Large intestine (tissue), 3 donors: Measurements from ENCODE around the gene PITHD1. TPM values are rescaled to one million over a fixed set of nuclear protein-coding genes. Genes with fewer than 3 reads are reported as not detected.
"Not testable (repeated sequence)": the region's sequence is repeated elsewhere in the genome, so short reads cannot be mapped to it uniquely, and the experiment has no call there.

Experiments
- DNase-seq, 2 donors: peaks; one replicate each; pipeline versions ENCODE4 v3.0.0 to v3.0.0-alpha.2; 2013
- H3K27ac ChIP-seq: one replicate; pipeline ENCODE4 v1.5.1; 2013; ENCODE audit warnings: low read length
- H3K27me3 ChIP-seq: 2 replicates; pipeline ENCODE4 v1.6.1; 2013; ENCODE audit warnings: low read length; ENCODE audit not compliant: control insufficient read depth, insufficient read depth
- H3K36me3 ChIP-seq: 2 replicates; pipeline ENCODE4 v1.6.1; 2013; ENCODE audit warnings: low read length; ENCODE audit not compliant: control insufficient read depth, insufficient read depth
- H3K4me1 ChIP-seq: one replicate; pipeline ENCODE4 v1.6.1; 2013; ENCODE audit warnings: low read length; ENCODE audit not compliant: control insufficient read depth, insufficient read depth
- H3K4me3 ChIP-seq: one replicate; pipeline ENCODE4 v1.5.1; 2013; ENCODE audit warnings: low read length
- H3K9me3 ChIP-seq: one replicate; pipeline ENCODE4 v1.6.1; 2013; ENCODE audit warnings: mild to moderate bottlenecking, low read depth, low read length, moderate library complexity; ENCODE audit not compliant: control insufficient read depth
- WGBS: methylation state at CpG from one replicate; pipeline ENCODE4 v1.1.5; 2013; ENCODE audit warnings: low lambda C conversion rate; ENCODE audit not compliant: insufficient coverage; 5-methylcytosine and 5-hydroxymethylcytosine counted together
- polyA plus RNA-seq: library from polyadenylated mRNA; unstranded; fragments of 120-200 nt; gene quantifications from one replicate; pipeline ENCODE4 v1.2.1, GENCODE V29; 2013

Gene PITHD1
- polyA plus RNA-seq, 1 donor, result 61.8 TPM

DNA sequence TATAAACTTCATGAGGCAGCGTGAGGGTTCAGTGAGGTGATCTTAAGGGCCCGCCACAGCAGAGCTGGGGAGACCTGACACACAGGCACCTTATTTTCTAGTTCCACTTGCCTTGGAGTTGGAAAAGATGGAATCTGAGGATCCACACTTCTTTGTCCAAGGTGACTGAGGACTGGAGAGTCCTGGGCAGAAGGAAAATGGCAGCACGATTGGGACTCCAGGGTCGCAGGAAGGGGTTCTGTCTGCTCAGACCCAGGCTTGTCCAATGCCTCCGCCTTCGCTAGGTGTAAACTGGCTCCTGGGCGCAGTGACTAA lies 21.0 kb downstream of the PITHD1 start:
- H3K36me3 ChIP-seq, result peaks cover 58% of the 10 kb centered on the region
- DNase-seq, result no peak
- H3K4me1 ChIP-seq, result peaks cover 54% of the 10 kb centered on the region
- WGBS, result 83% methylated on average over 1 of the region's 7 CpGs
- peak overlapping the region; percentile 100 for H3K27ac ChIP-seq
- H3K4me3 ChIP-seq, result peak overlapping the region; percentile 98
- H3K9me3 ChIP-seq, result no peaks in the 10 kb centered on the region
- no peaks in the 10 kb centered on the region for H3K27me3 ChIP-seq

DNA sequence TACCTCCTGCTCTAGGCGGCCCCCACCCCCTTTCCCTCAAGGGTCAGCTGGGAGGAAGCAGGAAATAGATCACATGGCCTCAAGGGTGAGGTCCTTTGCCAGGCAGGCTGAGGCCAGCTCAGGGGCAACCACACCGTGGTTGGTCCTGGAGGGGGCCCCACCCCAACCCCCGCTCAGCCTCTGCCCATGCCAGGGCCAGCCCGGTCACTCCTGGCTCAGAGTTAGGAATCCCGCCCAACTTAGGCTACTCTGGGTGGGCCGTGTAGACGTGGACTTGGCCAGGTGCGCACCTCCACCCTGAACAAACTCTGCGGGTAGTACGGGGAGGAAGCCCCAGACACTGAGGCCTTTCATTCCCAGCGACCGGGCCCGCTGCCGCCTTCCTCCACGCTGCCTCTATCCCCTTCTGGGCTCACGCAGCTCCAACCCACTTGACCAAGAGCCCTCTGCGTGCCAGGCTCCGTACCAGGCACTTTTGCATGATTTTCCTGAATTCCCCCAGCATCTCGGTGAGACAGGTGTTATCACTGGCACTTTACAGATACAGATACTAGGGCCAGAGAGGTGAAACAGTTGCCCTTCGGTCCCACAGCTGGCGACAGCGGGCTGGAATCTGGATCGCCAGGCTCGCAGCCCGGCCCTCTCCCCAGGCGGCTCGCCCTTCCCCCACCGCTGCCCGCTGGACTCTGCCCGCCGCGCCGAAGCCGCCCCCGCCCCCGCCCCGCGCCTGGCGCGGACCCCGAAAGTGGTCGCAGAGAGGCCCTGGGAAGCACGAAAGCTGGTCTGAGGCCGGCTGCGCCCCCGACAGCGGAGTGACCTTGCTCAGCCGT lies 21.6 kb downstream of the PITHD1 start:
- WGBS, result no CpG with 5 or more reads among the region's 48 CpGs
- H3K27ac ChIP-seq, result peak overlapping the region; percentile 100
- peak; percentile 94 to 97 for DNase-seq
- H3K4me1 ChIP-seq, result peaks cover 48% of the 10 kb centered on the region
- peaks cover 56% of the 10 kb centered on the region for H3K36me3 ChIP-seq
- peak overlapping the region; percentile 98 for H3K4me3 ChIP-seq
- no peaks in the 10 kb centered on the region for H3K9me3 ChIP-seq
- no peaks in the 10 kb centered on the region for H3K27me3 ChIP-seq

DNA sequence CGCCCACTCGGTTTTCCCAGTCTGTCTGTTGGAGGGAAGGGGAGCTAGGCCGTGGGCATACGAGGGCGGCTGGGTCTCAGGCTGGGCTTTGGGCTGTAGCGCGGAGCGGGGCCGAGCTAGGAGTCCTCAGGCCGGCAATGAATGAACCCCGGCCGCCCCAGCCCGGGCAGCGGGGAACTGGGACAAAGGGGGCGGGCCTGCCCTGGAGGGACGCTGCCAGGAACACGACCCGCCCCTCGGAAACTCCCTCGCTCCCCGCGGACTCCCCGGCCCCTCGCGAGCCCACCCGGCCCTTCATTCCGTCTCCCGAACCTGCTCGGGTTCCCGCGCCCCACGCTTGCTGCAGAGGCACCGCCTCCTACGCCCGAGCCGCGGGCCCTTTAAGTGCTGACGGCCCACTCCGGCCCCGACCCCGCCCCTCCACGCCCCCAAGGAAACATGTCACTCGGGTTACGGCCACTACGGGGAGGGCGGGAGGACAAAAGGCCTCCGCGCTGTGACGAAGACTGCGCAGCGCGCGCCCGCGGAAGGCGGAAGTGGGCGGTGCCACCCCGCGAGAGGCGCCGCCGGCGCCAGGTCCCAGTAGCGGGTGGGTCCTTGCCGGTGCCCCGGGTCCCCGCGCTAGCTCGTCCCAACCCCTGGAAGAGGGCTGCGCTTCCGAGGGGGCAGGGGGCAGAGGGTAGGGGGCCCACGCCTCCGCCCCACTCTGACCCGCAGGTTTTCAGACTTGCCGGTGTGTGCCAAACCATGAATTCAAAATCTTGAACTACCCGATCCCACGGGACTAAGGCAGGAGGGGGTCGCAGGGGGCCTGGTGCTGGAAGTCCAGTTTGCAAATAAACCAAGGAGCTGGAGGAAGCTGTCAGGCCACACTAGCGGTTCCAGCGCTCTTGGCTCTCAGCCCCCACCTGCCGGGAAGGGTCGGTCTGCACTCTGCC lies 22.5 kb downstream of the PITHD1 start, which contains the start of gene GALE:
Gene GALE, minus strand, starts transcription at position 355 of the 938 bp plus-strand sequence. CDS start 1,747 bp downstream, outside the sequence.
- Histone ChIP-seq H3K27ac (peak within 1 kb of the TSS; percentile 100), H3K4me3 (peak within 1 kb of the TSS; percentile 98), H3K4me1 (peaks cover 49% of the 10 kb centered on the region), H3K27me3 (no peaks in the 10 kb centered on the region), H3K9me3 (no peaks in the 10 kb centered on the region), H3K36me3 (peaks cover 58% of the 10 kb centered on the region)
- peak; percentile 99 for DNase-seq
- WGBS, result no CpG with 5 or more reads among the region's 82 CpGs

DNA sequence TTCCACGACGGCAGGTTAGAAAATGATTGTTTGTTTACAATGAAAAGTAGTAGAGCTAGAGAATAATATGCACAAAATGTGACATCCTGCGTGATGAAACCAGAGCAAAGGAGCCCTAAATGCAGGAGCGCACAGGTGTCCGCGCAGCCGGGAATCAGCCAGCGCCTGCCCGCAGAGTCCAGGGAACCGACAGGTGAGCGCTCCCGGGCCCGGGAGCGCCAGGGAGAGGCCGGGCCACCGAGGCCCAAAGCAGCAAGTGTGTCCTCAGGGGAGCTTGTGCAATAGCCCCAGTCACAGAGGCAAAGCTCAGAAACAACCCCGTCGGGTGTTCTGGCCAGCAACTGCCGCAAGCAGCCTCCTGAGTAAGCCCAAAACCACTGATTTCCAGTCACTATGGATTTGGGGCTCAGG lies 23.1 kb downstream of the PITHD1 start:
- Histone ChIP-seq H3K4me1 (peaks cover 48% of the 10 kb centered on the region), H3K9me3 (no peaks in the 10 kb centered on the region), H3K4me3 (peak overlapping the region; percentile 89), H3K36me3 (peaks cover 54% of the 10 kb centered on the region), H3K27ac (peak overlapping the region; percentile 100), H3K27me3 (no peaks in the 10 kb centered on the region)
- no CpG with 5 or more reads among the region's 19 CpGs for WGBS
- DNase-seq, result peak; percentile 45 to 70

DNA sequence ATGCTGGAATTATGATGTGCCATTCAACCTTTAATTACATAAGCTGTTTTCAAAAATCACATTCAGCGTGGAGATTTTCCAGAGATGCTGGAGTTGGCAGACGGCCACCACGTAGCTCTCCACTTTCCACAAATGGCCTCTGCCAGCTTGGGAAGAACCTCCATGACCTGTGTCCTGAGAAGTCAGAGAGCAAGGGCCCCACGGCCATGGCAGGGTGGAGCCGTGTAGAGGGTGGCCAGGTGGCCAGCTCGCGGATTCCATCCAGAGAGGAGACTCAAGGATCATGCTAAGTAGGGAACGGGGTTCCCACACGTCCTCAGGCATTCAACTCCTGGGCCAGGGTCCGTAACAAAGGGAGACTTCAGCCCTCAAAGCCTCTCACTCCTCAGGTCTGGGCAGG lies 23.7 kb downstream of the PITHD1 start:
- no peak for DNase-seq
- no peaks in the 10 kb centered on the region for H3K9me3 ChIP-seq
- H3K27me3 ChIP-seq, result no peaks in the 10 kb centered on the region
- peak overlapping the region; percentile 89 for H3K4me3 ChIP-seq
- WGBS, result no CpG with 5 or more reads among the region's 10 CpGs
- H3K4me1 ChIP-seq, result peaks cover 45% of the 10 kb centered on the region
- H3K27ac ChIP-seq, result peak overlapping the region; percentile 100
- H3K36me3 ChIP-seq, result peaks cover 51% of the 10 kb centered on the region

DNA sequence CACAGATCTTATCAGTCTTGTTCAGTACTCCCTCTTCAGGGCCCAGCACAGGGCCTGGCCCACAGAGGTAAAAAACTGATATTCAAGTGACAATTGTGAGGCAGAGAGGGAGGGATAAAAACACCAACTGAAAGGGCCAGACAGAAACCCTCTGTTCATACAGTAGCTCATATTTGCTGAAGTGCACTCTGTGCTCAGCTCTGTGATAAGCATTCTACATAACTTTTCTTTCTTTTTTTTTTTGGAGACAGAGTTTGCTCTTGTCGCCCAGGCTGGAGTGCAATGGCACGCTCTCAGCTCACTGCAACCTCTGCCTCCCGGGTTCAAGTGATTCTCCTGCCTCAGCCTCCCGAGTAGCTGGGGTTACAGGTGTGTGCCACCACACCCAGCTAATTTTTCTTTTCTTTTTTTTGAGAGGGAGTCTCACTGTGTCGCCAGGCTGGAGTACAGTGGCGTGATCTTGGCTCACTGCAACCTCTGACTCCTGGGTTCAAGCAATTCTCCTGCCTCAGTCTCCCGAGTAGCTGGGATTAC lies 24.7 kb downstream of the PITHD1 start:
- H3K4me1 ChIP-seq, result peaks cover 37% of the 10 kb centered on the region
- not testable (repeated sequence) for DNase-seq, H3K27ac ChIP-seq, H3K4me3 ChIP-seq, H3K27me3 ChIP-seq, H3K9me3 ChIP-seq
- no CpG with 5 or more reads among the region's 7 CpGs for WGBS
- peaks cover 54% of the 10 kb centered on the region for H3K36me3 ChIP-seq

DNA sequence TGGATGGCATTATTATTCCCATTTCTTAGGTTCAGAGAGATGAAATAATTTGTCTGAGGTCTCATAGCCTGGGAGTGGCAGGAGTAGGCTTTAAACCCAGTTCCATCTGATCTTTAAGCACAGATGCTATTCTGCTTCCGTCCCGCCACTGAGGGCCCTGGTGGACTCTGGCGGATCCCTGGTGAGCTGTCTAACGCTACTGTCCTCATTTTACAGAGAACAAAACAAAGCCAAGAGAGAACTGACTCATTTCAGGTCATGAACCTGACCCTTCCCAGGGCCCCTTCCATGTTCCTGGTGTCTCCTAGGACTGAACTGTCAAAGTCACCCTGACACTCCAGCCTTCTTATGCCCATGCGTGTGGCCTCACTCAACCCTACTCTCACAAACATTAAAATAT lies 25.5 kb downstream of the PITHD1 start:
- H3K27ac ChIP-seq, result no peak overlapping the region
- H3K27me3 ChIP-seq, result no peaks in the 10 kb centered on the region
- H3K9me3 ChIP-seq, result no peaks in the 10 kb centered on the region
- H3K4me3 ChIP-seq, result no peak overlapping the region
- peaks cover 30% of the 10 kb centered on the region for H3K4me1 ChIP-seq
- 100% methylated on average over 1 of the region's 5 CpGs for WGBS
- peaks cover 52% of the 10 kb centered on the region for H3K36me3 ChIP-seq
- no peak for DNase-seq

DNA sequence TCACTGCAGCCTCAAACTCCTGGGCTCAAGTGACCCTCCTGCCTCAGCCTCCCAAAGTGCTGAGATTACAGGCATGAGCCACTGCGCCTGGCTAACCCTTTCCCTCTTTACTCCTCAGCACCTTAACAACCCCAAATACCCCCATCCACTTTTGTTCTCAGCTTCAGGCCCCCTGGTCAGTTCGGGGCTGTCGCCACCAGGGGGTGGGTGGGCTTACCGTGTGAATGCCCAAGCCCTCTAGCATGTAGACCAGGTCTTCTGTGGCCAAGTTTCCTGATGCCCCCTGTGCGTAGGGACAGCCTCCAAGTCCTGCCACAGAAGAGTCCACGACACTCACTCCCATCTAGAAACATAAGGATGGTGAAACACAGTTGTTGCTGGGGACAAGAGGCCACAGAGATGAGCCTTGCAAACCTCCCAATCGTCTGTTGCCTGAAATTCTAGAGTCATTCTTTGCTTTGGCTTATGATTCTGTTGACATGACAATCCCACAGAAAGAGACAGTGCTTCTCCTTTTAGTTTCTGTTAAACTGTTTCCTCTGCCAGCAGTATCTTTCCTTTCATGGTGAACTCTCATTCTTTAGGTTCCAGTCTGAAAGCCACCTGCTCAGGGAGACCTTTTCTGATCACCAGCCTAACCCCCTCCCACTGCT lies 26.1 kb downstream of the PITHD1 start:
- H3K4me1 ChIP-seq, result peaks cover 23% of the 10 kb centered on the region
- no peak for DNase-seq
- H3K27me3 ChIP-seq, result no peaks in the 10 kb centered on the region
- no peak overlapping the region for H3K27ac ChIP-seq
- H3K36me3 ChIP-seq, result peaks cover 46% of the 10 kb centered on the region
- WGBS, result no CpG with 5 or more reads among the region's 7 CpGs
- no peak overlapping the region for H3K4me3 ChIP-seq
- no peaks in the 10 kb centered on the region for H3K9me3 ChIP-seq

DNA sequence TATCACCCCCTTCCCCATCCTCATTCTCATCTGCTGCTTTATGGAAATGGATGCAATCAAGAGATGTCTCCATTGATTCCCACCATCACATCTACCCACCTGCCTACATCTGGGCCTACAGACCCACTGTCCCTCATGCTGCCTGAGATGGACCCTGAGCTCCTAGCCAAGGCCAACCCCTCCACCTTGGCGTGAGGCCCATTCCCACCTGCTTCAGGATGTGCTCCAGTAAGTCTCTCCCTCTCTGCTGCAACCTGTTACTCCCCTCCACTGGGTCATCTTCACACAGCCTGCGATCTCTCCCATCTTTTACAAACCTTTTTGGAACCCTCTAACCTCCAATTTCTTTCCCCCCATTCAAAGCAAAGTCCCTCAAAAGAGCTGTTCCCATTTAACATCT lies 26.8 kb downstream of the PITHD1 start:
- DNase-seq, result no peak
- Histone ChIP-seq H3K4me1 (peaks cover 21% of the 10 kb centered on the region), H3K4me3 (no peak overlapping the region), H3K9me3 (no peaks in the 10 kb centered on the region), H3K27ac (no peak overlapping the region), H3K36me3 (peaks cover 46% of the 10 kb centered on the region), H3K27me3 (no peaks in the 10 kb centered on the region)
- no CpG with 5 or more reads among the region's 2 CpGs for WGBS

DNA sequence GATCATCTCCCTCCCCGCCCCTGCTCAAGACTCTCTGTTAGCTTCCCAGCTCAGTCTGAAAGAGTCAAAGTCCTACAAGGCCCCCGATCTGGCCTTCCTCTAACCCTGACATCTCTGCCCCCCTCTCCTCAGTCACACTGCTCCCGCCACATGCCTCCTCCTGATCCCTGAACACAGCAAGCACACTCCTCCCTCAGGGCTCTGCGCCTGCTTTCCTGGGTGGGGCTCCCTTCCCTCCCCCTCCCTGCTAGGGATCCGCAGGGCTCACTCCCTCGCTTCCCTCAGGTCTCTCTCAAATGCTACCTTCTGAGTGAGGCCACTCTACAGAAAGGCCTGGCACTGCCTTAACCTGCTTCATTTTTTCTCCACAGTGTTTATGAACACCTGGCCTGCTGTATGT lies 28.1 kb downstream of the PITHD1 start:
- Histone ChIP-seq H3K9me3 (no peaks in the 10 kb centered on the region), H3K4me1 (peaks cover 31% of the 10 kb centered on the region), H3K27ac (no peak overlapping the region), H3K4me3 (no peak overlapping the region), H3K36me3 (peaks cover 47% of the 10 kb centered on the region), H3K27me3 (no peaks in the 10 kb centered on the region)
- no CpG with 5 or more reads among the region's 6 CpGs for WGBS
- DNase-seq, result no peak
